Heart left ventricle (tissue), 16 donors: ENCODE data around the gene CITED2. TPM values are rescaled to one million over a fixed set of nuclear protein-coding genes. Genes with fewer than 3 reads are reported as not detected.
A peak's percentile ranks its signal among the peaks of the same experiment; 100 is the strongest.

Experiments used
- ATAC-seq, 4 donors: fragments of 200-7000 bp; cut with Tn5 transposase; one replicate each; pipeline ENCODE4 v1.9.1; 2020 to 2022; ENCODE audit warnings: moderate library complexity in 4 of 4, mild to moderate bottlenecking in 3 of 4, moderate number of reproducible peaks in 1 of 4
- DNase-seq, 5 donors: peaks; one replicate each; pipeline ENCODE4 v3.0.0-alpha.2; 2020
- H3K27ac ChIP-seq, 12 donors: fragments of 200-600 bp; sonication (generic) in 4 of 12; one replicate each; pipeline versions ENCODE4 v1.5.0 to v1.8.0; 2016 to 2022; ENCODE audit warnings: mild to moderate bottlenecking in 2 of 12
- H3K27me3 ChIP-seq, 9 donors: fragments of 200-600 bp; sonication (generic) in 2 of 9; one replicate each; pipeline versions ENCODE4 v1.5.1 to v1.8.0; 2016 to 2022; ENCODE audit warnings: mild to moderate bottlenecking in 3 of 9
- H3K36me3 ChIP-seq, 9 donors: fragments of 200-600 bp; sonication (generic) in 2 of 9; one replicate each; pipeline versions ENCODE4 v1.5.0 to v1.8.0; 2018 to 2022; ENCODE audit warnings: mild to moderate bottlenecking in 2 of 9
- H3K4me1 ChIP-seq, 12 donors: fragments of 200-600 bp; sonication (generic) in 4 of 12; one replicate each; pipeline versions ENCODE4 v1.5.0 to v1.8.0; 2016 to 2022; ENCODE audit warnings: mild to moderate bottlenecking in 3 of 12
- H3K4me3 ChIP-seq, 12 donors: fragments of 200-600 bp; sonication (generic) in 4 of 12; one replicate each; pipeline versions ENCODE4 v1.5.0 to v1.8.0; 2017 to 2022; ENCODE audit warnings: mild to moderate bottlenecking in 9 of 12, moderate library complexity in 4 of 12
- H3K9me3 ChIP-seq, 12 donors: fragments of 200-600 bp; sonication (generic) in 4 of 12; one replicate each; pipeline versions ENCODE4 v1.5.0 to v1.8.0; 2016 to 2022; ENCODE audit warnings: mild to moderate bottlenecking in 1 of 12
- POLR2A ChIP-seq, 2 donors: fragments of 450-650 bp; IDR thresholded peaks; one replicate each; pipeline ENCODE4 v1.6.1; 2017; ENCODE audit warnings: antibody characterized with exemption in 2 of 2, mild to moderate bottlenecking in 2 of 2, moderate library complexity in 2 of 2
- WGBS, 4 donors: extraction: QIAGEN DNeasy Blood & Tissue Kit in 2 of 4; methylation state at CpG; one replicate each; pipeline versions ENCODE4 v1.1.5 to v1.1.7; 2013 to 2018; 5-methylcytosine and 5-hydroxymethylcytosine counted together
- intact Hi-C, 10 donors: fragments of 100-400 bp; cut with DNase I; formaldehyde crosslinking; loops; one replicate each; pipeline versions ENCODE4 v1.11.1 to v1.14.2; 2022
- polyA plus RNA-seq, 2 donors: library from polyadenylated mRNA; stranded (reverse); fragments of 200-250 nt; gene quantifications; one replicate each; pipeline ENCODE4 v1.2.3, GENCODE V29; 2013
- total RNA-seq, 9 donors: library from RNA; depleted of rRNA in 2 of 9; stranded (reverse); fragments of >200 nt in 2 of 9; fragmentation: NEBNext Ultra II Directional in 3 of 9; extraction: Animal tissue kit (Norgen Biotek cat#: 25700) in 3 of 9; gene quantifications; one replicate each; pipeline versions ENCODE4 v1.1.0 to v1.2.4, GENCODE V29; 2016 to 2023
- TF ChIP-seq, protein P1 (sequence below), 12 donors: fragments of 200-600 bp; sonication (generic) in 4 of 12; IDR thresholded peaks; one replicate each; pipeline versions ENCODE4 v1.5.0 to v1.8.0; 2018 to 2022; ENCODE audit warnings: antibody characterized with exemption in 12 of 12, mild to moderate bottlenecking in 5 of 12
- donor health status: ischemic (EF 13 %, LVEDD 7.1; RV severe dilation, severe dysfunction).
- donor health status: healthy with polysubstance abuse.
- donor health status: DM: no; HTN: yes; CAD: no.
- donor health status: DM: no; HTN: no; CAD: no.
- donor health status: ischemic (EF 25% LVEDD 6.9; RV normal size, moderate dysfunction).
- donor health status: ischemic (EF 25% LVEDD 5.7; RV mildly dilated, moderate dysfunction).
- donor health status: healthy.
- donor health status: DM: yes; HTN: yes; CAD: no.
- donor health status: ischemic (EF 35%, LVEDD 5.7; RV mildly dilated, moderate dysfunction).
- donor health status: nonischemic (EF 11% LVEDD 7.7; RV severe dilation, severe dysfunction).
- donor health status: DM: yes; HTN: yes; CAD: no.
- donor health status: PGD.
- donor health status: ischemic (EF 29% LVEDD 5.4; RV normal size, mild dysfunction).
- donor health status: nonischemic (EF 23%, LVEDD 6.1; RV moderate dilation, normal function).

Gene CITED2
- total and polyA plus RNA-seq, 11 donors = 13.0 to 233 (median 149) TPM

DNA sequence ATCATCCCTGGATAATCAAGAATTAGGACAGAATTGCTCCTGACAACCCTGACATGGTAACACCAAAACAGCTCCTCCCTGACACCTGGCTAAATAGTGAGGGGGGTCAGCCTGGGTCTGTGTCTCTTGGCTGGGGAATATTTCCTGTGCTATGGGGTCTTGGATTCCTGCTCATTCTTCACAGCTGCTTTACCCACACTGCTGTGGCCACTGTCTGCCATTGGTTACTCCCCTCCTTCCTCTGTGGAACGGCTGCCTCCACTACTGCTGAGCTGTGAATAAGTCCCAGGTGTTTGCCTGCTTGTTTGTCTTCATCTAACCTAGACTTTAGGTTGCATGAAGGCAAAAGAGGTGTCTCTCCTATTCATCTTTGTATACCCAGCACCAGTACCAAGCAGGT lies 48.8 kb downstream of the CITED2 start:
- WGBS, 4 donors = 43 to 59% (median 53%) methylated on average over 1 of the region's 1 CpG
- TF ChIP-seq, protein P1, sequence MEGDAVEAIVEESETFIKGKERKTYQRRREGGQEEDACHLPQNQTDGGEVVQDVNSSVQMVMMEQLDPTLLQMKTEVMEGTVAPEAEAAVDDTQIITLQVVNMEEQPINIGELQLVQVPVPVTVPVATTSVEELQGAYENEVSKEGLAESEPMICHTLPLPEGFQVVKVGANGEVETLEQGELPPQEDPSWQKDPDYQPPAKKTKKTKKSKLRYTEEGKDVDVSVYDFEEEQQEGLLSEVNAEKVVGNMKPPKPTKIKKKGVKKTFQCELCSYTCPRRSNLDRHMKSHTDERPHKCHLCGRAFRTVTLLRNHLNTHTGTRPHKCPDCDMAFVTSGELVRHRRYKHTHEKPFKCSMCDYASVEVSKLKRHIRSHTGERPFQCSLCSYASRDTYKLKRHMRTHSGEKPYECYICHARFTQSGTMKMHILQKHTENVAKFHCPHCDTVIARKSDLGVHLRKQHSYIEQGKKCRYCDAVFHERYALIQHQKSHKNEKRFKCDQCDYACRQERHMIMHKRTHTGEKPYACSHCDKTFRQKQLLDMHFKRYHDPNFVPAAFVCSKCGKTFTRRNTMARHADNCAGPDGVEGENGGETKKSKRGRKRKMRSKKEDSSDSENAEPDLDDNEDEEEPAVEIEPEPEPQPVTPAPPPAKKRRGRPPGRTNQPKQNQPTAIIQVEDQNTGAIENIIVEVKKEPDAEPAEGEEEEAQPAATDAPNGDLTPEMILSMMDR (IDR thresholded peaks at IDR 0.05) = no peak
- TF ChIP-seq POLR2A (IDR thresholded peaks at IDR 0.05) = no peak
- no peaks in the 10 kb centered on the region for H3K36me3 ChIP-seq
- DNase-seq = no peak
- no peak for ATAC-seq
- H3K4me3 ChIP-seq = no peak overlapping the region
- H3K27me3 ChIP-seq = no peaks in the 10 kb centered on the region
- peak overlapping the region in 4 of 12 donors; percentile 14 to 90 (median 70) for H3K27ac ChIP-seq
- H3K9me3 ChIP-seq = peaks cover 0 to 6% (median 0%) of the 10 kb centered on the region in 12 donors
- intact Hi-C loops = no loop called here
- peaks cover 0 to 51% (median 0%) of the 10 kb centered on the region in 12 donors for H3K4me1 ChIP-seq

DNA sequence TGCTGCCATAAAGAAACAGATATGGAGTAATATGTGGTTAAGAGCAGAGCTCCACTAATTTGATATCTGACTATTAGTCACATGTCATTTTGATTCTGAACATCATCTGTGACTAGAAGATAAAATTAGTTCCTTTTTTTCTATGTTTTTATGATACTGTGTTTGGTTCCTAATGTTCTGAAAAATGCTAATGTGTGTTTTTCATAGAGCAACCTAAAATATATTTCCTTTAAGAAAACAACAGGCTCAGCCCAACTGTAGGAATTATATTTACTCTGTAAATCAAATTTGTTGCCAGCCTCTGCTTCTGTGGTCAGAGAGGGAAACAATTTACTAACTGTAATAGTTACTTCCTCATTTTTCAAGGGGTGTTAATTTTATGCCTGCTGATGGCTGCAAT lies 49.3 kb downstream of the CITED2 start:
- DNase-seq (no peak), ATAC-seq (no peak)
- Histone ChIP-seq H3K27me3 (no peaks in the 10 kb centered on the region), H3K27ac (peak overlapping the region in 5 of 12 donors; percentile 14 to 90 (median 68)), H3K4me1 (peaks cover 0 to 48% (median 0%) of the 10 kb centered on the region in 12 donors), H3K4me3 (no peak overlapping the region), H3K9me3 (peaks cover 0 to 6% (median 0%) of the 10 kb centered on the region in 12 donors), H3K36me3 (no peaks in the 10 kb centered on the region)
- intact Hi-C loops = no loop called here
- no peak for TF ChIP-seq POLR2A (IDR thresholded peaks at IDR 0.05)
- TF ChIP-seq, protein P1 (IDR thresholded peaks at IDR 0.05) = no peak

DNA sequence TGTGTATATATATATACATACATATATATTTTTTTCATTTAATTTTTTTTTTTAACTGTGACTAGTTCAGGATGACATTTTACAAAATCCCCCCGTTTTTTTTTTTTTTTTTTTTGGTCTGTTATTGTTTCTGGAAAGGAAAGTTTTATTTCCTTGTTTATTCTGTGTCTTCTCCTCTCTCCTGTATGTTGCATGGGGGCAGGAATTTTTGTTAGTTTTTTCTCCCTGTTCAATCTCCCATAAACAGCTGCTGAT lies 50.2 kb downstream of the CITED2 start:
- H3K9me3 ChIP-seq = peaks cover 0 to 6% (median 0%) of the 10 kb centered on the region in 12 donors
- TF ChIP-seq, protein P1 (IDR thresholded peaks at IDR 0.05) = no peak
- TF ChIP-seq POLR2A (IDR thresholded peaks at IDR 0.05) = no peak
- H3K4me3 ChIP-seq = peak overlapping the region in 5 of 12 donors; percentile 29 to 43 (median 38)
- WGBS, 4 donors = 25 to 48% (median 32%) methylated on average over 1 of the region's 1 CpG
- ATAC-seq = no peak
- intact Hi-C loops = no loop called here
- DNase-seq = no peak
- H3K36me3 ChIP-seq = no peaks in the 10 kb centered on the region
- peaks cover 0 to 48% (median 0%) of the 10 kb centered on the region in 12 donors for H3K4me1 ChIP-seq
- peak overlapping the region in 10 of 12 donors; percentile 38 to 90 (median 67) for H3K27ac ChIP-seq
- no peaks in the 10 kb centered on the region for H3K27me3 ChIP-seq

DNA sequence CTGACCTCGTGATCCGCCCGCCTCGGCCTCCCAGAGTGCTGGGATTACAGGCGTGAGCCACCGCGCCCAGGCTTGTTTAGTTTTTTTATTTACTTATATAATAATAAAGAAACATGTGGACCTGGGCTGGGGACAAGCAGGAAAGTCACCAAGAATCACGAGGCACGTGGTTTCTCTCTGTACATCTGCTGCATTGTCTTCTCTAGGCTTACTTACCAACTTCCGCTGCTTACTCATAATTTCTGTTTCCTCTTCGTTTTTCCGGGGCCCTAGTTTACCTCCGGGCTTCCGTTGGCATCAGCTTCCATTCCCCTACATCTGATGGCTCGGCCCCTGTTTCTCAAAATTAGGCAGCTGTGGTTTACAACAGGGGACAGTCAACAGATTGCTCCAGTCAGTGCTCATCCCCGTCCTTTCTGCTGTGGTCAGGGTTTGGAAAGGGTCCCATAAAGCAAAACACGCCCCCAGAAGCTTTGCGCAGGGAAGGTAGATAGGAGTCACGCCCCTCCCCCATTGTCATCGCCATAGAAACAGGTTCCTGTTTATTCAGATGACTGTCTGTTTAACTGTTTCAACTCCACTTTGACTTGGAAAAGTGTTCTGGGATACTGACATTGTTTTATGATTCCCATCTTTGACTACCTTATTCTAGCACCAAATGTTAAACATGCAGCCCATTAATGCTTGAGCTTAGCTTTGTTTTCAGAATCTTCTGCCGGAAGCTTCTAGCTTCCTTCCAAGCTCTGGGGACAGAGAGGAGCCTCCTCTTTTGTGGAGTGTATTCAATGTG lies 50.7 kb downstream of the CITED2 start:
- H3K9me3 ChIP-seq = peaks cover 0 to 1% (median 0%) of the 10 kb centered on the region in 12 donors
- no peaks in the 10 kb centered on the region for H3K36me3 ChIP-seq
- TF ChIP-seq, protein P1 (IDR thresholded peaks at IDR 0.05) = no peak
- TF ChIP-seq POLR2A (IDR thresholded peaks at IDR 0.05) = no peak
- ATAC-seq (peak; percentile 73 to 94 (median 88)), DNase-seq (peak; percentile 72 to 84 (median 78))
- intact Hi-C loops = no loop called here
- H3K27me3 ChIP-seq = no peaks in the 10 kb centered on the region
- peak overlapping the region in 8 of 12 donors; percentile 9 to 43 (median 34) for H3K4me3 ChIP-seq
- peak overlapping the region; percentile 15 to 90 (median 64) for H3K27ac ChIP-seq
- H3K4me1 ChIP-seq = peaks cover 0 to 48% (median 0%) of the 10 kb centered on the region in 12 donors
- WGBS, 4 donors = 41 to 56% (median 48%) methylated on average over 21 of the region's 21 CpGs

Other genes with a start within 250 kb of the CITED2 start
- gene HECA, start 239.6 kb downstream of the CITED2 start, total RNA-seq = 10 to 100 TPM; 38.2 to 67.0 (median 48.3) TPM
- 10 to 100 TPM; 16.5 to 22.2 TPM for gene HECA, start 239.6 kb downstream of the CITED2 start, polyA plus RNA-seq
- 100 to 1,000 TPM in 6 of 9 donors, 10 to 100 TPM in 3; 80.6 to 170 (median 138) TPM for gene TXLNB, start 82.7 kb downstream of the CITED2 start, total RNA-seq
- 10 to 100 TPM; 10.1 to 40.4 TPM for gene TXLNB, start 82.7 kb downstream of the CITED2 start, polyA plus RNA-seq